ENCODE measurements around the gene AMBRA1. TPM values are rescaled to one million over a fixed set of nuclear protein-coding genes. Genes with fewer than 3 reads are reported as not detected.

AMBRA1 gene
- total RNA-seq, 1 donor from 2014 or later: 20.9 TPM

DNA sequence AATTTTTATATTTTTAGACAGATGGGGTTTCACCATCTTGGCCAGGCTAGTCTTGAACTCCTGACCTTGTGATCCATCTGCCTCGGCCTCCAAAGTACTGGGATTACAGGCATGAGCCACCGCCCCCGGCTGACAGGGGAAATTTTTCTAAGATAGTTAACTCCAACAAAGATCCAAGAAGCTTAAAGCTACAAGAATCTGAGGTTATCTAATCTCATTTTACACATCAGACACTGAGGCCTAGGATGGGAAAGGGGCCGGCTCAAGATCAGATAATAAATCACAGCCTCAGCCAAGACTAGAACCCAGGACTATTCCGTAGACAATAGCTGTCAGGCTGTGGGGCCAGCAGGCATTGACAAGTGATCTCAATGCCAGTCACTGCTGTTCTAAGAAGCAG lies 94.0 kb downstream of the AMBRA1 start:
- DNase-seq: no peak

GRCh38 chr11:46498968-46499367 lies 94.9 kb downstream of the AMBRA1 start:
- no peak for DNase-seq

GRCh38 chr11:46498179-46498578 lies 95.6 kb downstream of the AMBRA1 start:
- no peak for DNase-seq

DNA sequence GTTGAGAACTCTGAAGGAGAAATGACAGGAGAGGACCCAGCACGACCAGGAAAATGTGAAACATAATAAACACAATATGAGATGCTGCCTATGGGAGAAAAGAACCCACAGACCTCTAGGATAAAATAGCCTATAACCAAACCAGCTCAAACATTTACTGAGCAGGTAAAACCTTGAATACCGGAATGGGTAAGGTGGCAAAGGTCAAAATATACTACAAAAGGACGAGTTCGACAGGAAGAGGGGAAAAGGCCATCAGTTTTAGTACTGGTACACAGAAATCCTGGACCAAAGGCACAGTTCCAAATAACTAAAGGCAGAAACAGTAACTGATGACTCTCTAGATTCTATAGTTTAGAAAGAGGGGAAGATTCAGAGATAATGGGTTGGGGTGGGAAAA lies 96.3 kb downstream of the AMBRA1 start:
- no peak for DNase-seq

- DNase-seq: no peak
Measured at GRCh38 chr11:46493791-46494190, 100.0 kb downstream of the AMBRA1 start.

GRCh38 chr11:46492532-46492931 lies 101.3 kb downstream of the AMBRA1 start:
- no peak for DNase-seq

DNA sequence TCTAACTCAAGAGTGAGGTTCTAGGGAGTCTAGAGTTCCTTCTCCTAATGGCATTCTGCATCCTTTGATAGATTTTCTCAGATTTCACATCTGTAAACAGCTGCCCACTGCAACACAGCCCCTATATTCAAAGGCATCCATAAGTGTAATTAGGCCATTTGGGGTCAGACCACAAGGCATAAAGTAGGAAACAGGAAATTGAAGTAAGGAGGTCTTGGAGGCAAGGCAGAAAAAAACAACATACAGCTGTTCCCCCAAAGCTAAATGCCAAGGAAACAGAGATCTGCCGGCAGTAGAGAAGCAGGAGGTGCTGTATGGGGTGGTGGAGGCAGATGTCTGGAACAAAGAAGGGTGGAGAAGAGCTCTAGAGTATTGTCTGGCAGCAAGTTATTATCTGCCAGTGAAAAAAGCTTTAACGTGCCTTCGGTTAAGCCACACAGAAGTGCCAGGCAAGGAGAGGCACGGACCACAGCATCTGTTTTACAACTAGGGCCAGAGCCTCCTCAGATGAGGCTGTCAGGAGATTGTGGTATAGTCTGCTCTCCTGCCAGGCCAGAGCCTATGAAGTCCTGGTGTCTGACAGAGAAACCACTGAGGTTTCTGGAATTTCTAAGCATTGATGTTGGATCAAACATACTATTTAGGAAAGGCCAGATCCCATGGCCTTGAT lies 102.0 kb downstream of the AMBRA1 start:
- DNase-seq: peak; percentile 30

DNA sequence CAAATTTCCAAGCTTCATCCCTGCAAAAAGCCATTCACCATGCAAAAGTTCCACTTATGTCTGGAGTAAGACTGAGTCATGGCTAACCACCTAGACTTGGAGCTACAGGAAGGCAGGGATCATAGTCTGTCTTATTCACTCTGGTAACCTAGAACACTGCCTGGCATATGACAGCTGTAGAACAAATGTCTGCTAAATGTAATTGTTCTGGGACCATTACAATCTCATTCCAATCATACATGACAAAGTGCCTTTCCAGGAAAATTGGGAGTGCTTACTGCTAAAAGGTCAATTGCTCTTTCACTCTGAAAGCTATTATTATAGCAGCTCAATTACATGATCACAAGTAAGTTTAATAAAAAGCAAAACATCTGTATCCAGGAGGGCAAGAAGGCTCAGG lies 103.2 kb downstream of the AMBRA1 start:
- peak; percentile 50 for DNase-seq

GRCh38 chr11:46489656-46490560 lies 103.9 kb downstream of the AMBRA1 start:
- DNase-seq: peak; percentile 78

- no peak for DNase-seq
Measured at GRCh38 chr11:46485856-46486443, 107.9 kb downstream of the AMBRA1 start.

GRCh38 chr11:46484101-46484500 lies 109.7 kb downstream of the AMBRA1 start:
- DNase-seq: no peak

DNA sequence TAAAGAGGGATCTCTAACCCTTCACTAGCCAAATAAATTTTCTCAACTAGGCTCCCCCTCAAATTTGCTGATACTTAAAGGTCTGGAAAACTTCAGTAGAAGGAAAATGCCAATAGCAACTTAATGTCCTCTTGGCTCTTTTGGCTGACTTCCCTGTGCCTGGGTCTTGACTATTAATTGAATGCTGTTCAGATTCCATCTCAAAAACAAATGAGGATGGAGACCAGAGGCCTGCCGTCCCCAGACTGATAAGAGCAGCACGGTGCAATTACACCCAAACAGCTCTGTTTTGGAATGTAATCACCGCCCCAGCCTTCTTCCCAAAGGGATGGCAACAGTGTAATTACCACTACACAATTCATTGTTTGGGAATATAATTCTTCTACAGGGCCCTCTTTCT lies 112.9 kb downstream of the AMBRA1 start:
- no peak for DNase-seq

- no peak for DNase-seq
Measured at GRCh38 chr11:46480166-46480726, 113.6 kb downstream of the AMBRA1 start.

GRCh38 chr11:46479601-46480000 lies 114.2 kb downstream of the AMBRA1 start:
- DNase-seq: no peak

- no peak for DNase-seq
Measured at GRCh38 chr11:46478196-46478595, 115.6 kb downstream of the AMBRA1 start.

- DNase-seq: no peak
Measured at GRCh38 chr11:46477136-46477535, 116.7 kb downstream of the AMBRA1 start.

GRCh38 chr11:46475926-46476545 lies 117.8 kb downstream of the AMBRA1 start:
- no peak for DNase-seq

DNA sequence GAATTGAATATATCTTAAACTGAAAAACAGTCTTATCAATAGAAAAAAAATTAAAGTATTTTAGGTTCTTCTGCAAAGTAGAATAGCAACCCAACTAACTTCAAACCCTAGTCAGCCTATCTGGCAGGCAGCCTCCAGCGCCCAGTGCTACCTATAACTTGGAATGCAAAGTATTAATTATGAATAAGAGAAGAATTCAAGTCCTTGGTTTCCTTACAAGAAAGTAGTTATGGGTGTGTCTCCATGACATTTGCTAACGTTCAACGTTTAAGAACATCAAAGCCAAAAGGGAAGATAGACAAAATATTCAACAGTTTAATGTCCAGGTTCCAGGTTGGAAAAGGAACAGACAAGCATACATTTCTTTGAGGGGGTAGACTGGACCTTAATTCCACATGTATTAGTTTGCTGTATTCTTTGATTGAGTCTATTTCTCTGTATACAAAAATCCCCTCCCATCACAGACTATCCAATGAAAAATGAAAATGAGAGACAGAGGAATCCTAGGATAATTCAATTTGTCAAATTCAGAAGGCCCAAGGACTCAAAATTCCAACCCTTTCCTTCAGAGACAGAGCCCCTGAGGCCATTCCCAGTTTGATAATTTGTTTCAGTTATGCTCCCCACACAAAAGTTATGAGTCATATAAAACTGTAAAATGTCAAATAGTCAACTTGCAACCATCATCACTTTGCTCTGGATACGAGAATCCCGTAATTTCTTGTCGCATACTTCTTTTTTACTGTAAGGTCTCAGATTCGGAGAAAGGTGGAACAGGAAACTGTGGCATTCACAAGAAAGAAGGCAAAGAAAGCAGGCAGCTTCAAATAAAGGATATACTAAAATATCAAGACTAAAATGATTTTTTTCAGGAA lies 118.5 kb downstream of the AMBRA1 start:
- DNase-seq: no peak

- no peak for DNase-seq
Measured at GRCh38 chr11:46472662-46472994, 121.2 kb downstream of the AMBRA1 start.

GRCh38 chr11:46471943-46472661 lies 121.7 kb downstream of the AMBRA1 start:
- no peak for DNase-seq

GRCh38 chr11:46469926-46470325 lies 123.9 kb downstream of the AMBRA1 start:
- no peak for DNase-seq
